PC-3 (cell line): Measurements from ENCODE around the gene CAMK1D.

Source experiments
- EZH2 ChIP-seq: fragments of 300-600 bp; sonication (generic); IDR thresholded peaks from one replicate; pipeline ENCODE4 v1.6.1; 2017; ENCODE audit warnings: antibody characterized with exemption, mild to moderate bottlenecking, low read length; ENCODE audit not compliant: unreplicated experiment
- TF ChIP-seq, protein P1 (sequence below): fragments of 300-600 bp; sonication (generic); conservative IDR thresholded peaks from 2 replicates; pipeline ENCODE4 v1.5.1; 2017; ENCODE audit warnings: antibody characterized with exemption, low read depth, mild to moderate bottlenecking, low read length

GRCh38 chr10:12841426-12841825 lies 492.1 kb downstream of the CAMK1D start:
- TF ChIP-seq, protein P1, sequence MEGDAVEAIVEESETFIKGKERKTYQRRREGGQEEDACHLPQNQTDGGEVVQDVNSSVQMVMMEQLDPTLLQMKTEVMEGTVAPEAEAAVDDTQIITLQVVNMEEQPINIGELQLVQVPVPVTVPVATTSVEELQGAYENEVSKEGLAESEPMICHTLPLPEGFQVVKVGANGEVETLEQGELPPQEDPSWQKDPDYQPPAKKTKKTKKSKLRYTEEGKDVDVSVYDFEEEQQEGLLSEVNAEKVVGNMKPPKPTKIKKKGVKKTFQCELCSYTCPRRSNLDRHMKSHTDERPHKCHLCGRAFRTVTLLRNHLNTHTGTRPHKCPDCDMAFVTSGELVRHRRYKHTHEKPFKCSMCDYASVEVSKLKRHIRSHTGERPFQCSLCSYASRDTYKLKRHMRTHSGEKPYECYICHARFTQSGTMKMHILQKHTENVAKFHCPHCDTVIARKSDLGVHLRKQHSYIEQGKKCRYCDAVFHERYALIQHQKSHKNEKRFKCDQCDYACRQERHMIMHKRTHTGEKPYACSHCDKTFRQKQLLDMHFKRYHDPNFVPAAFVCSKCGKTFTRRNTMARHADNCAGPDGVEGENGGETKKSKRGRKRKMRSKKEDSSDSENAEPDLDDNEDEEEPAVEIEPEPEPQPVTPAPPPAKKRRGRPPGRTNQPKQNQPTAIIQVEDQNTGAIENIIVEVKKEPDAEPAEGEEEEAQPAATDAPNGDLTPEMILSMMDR: no peak
- no peak for TF ChIP-seq EZH2
